ENCODE data around the gene PGAM2. TPM values are rescaled to one million over a fixed set of nuclear protein-coding genes. Genes with fewer than 3 reads are reported as not detected.

The PGAM2 gene
- total RNA-seq, 3 donors from 2014 or later: 0.64 to 0.73 (median 0.66) TPM

Other genes with a start within 250 kb of the PGAM2 start
- gene MRPS24, start 196.1 kb downstream of the PGAM2 start, total RNA-seq: 10 to 100 TPM; 75.4 to 86.1 (median 81.0) TPM
- 10 to 100 TPM; 29.2 to 39.2 (median 29.9) TPM for gene URGCP, start 159.0 kb downstream of the PGAM2 start, total RNA-seq
- 10 to 100 TPM; 14.7 to 34.1 (median 15.4) TPM for gene UBE2D4, start 139.1 kb downstream of the PGAM2 start, total RNA-seq
- not detected for gene SPDYE1, start 67.7 kb downstream of the PGAM2 start, total RNA-seq
- 100 to 1,000 TPM in 2 of 3 donors, 10 to 100 TPM in 1; 90.8 to 110 (median 102) TPM for gene DBNL, start 20.9 kb downstream of the PGAM2 start, total RNA-seq
- gene POLM, start 17.0 kb upstream of the PGAM2 start, total RNA-seq: 10 to 100 TPM; 22.4 to 44.8 (median 31.1) TPM
- 100 to 1,000 TPM in 2 of 3 donors, 10 to 100 TPM in 1; 85.6 to 300 (median 145) TPM for gene AEBP1, start 38.8 kb upstream of the PGAM2 start, total RNA-seq
- 10 to 100 TPM; 38.9 to 49.8 (median 39.7) TPM for gene POLD2, start 58.0 kb upstream of the PGAM2 start, total RNA-seq
- under 1 TPM in 1 of 3 donors, not detected in 2; 0.73 TPM for gene MYL7, start 75.8 kb upstream of the PGAM2 start, total RNA-seq
- 1 to 10 TPM in 1 of 3 donors, under 1 TPM in 1, not detected in 1; 0.48 to 1.6 TPM for gene GCK, start 123.9 kb upstream of the PGAM2 start, total RNA-seq
- 10 to 100 TPM; 40.2 to 57.0 (median 49.4) TPM for gene YKT6, start 135.4 kb upstream of the PGAM2 start, total RNA-seq

All from breast epithelium (tissue), 3 donors.